ENCODE measurements around the gene PTGIS.
A peak's percentile ranks its signal among the peaks of the same experiment; 100 is the strongest.

Gene PTGIS

DNA sequence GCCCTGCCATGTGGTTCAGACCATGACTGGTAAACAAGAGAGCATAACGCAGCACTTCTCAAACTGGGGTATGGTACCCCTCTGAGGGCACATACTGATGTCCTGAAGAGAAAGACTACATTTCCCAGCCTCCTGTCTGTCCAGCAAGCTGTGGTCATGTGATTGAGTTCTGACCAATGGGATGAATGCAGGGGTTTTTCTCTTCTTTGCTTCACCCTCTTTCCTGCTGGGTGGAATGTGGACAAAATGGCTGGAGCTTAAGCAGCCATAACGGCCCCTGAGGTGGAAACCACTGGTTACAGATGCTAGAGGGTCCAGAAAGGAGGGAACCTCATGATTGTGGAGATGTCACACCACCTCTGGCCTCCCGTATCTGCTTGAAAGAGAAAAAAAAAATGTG is 66.0 kb downstream of the PTGIS start:
- DNase-seq (ENCODE audit: low read depth in 4 of 4, low spot score in 1 of 4) = no peak

DNA sequence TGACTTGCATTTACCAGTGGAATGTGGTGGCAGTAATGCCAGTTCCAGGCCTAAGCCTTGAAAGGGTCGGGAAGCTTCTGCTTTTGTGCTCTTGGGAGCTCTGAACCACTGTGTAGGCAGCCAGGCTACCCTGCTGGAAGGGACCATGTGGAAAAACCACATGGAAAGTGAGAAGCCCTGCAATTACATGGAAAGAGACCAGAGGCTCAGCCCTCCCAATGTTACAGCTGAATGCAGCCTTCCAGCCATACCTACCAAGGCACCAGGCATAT is 70.6 kb downstream of the PTGIS start:
- no peak for DNase-seq (ENCODE audit: low read depth in 4 of 4, low spot score in 1 of 4)

DNA sequence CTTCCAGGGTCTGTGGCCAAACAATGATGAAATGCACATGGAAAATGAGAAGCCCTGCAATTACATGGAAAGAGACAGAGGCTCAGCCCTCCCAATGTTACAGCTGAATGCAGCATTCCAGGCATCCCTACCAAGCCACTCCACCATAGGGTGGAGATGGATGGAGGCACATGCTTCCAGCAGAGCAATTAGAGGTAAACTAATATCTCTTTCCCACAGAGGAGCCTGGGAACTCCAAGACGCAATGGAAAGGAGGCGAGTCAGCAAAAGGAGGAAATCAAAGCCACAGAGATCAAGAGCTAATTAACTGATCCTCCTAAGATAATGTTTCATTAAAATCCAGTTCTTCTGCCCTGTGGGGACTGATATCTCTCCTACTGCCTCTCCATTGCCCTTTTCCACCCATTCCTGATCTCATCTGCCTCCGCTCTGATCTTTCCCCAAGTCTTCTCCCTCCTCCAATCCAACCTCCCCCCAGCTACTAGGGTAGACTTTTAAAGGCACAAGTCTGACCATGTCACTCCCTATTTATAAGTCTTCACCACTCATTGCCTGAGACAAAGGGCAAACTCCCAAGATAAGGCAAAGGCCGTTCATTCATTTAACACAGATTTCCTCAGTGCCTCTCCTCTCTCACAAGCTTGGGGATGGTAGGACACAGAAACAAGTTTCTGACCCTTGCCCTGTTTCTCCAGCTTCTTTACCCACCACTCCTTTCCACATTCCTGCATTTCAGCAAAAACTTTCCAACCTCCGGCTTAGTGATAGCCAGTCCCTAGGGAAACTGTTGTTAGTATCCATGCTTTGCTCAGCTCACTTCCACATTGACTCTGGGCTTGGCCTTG is 71.2 kb downstream of the PTGIS start:
- no peak for DNase-seq (ENCODE audit: low read depth in 4 of 4, low spot score in 1 of 4)

DNA sequence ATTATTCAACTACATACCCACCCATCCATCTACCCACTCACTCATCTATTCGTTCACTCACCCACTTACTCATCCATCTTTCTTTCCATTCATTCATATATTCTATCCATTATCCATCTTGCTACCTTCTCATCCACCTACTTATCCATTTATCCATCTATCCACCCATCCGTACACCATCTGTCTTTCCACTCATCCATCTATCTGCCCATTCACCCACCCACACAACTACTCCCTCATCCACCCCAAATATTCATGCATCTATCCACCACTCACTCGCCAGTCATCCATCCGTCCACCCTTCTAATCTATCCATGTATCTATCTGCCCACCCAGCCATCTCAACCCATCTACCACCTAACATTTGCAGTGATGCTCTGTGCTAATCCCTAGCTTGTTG is 71.9 kb downstream of the PTGIS start:
- DNase-seq (ENCODE audit: low read depth in 4 of 4, low spot score in 1 of 4) = no peak

DNA sequence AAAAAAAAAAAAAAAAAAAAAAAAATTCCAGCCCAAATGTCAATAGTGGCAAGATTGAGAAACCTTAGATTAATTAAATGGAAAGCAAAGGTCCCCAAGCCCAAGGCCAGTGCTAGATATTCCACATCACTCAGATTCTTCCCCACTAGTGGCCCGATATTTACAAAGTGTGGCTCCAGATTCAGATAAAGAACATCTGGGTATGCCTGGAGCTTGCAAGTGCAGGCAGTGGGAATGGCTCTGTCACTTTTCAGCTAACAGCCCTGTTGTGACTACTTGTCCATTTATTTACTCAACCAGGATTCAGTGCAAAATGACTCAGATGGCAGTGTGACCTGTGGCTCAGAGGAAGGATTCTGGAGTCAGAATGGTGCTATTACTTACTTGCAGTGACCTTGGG is 77.2 kb downstream of the PTGIS start:
- DNase-seq (ENCODE audit: low read depth in 4 of 4, low spot score in 1 of 4) = no peak

DNA sequence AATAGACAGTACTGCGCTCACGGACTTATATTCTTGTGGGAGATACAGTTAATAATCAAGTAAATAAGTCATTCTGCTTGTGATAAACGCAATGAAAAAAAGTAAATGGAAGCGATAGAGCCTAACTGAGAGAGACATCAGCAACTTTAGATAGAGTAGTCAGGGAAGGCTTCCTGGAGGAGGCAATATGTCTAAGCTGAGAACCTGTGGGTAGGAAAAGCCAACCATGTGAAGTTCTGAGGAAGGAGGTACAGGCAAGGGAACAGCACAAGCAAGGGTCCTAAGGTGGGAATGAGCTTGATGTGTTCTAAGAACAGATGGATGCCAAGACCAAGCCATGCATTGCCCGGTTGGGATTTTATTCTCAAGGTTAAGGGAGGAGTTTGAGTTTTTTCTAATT is 78.2 kb downstream of the PTGIS start:
- no peak for DNase-seq (ENCODE audit: low read depth in 4 of 4, low spot score in 1 of 4)

DNA sequence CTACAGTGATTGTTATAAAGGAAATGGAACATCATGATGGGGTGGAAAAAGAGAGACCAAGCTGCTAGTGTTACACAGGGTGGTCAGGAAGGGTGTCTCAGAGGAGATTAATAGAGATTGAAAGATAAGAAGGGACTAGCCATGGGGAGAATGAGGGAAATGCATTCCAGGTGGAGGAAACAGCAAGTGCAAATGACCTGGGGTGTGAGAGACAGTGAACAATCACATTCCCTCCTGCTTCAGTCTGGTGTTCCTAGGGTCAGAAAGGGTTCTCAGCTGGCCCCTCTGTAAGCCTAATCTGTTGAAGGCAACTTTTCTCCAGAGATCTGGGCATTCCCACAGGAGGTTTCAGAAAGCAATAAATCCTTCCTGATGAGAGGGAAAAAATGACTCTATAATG is 81.9 kb downstream of the PTGIS start:
- no peak for DNase-seq (ENCODE audit: low read depth in 4 of 4, low spot score in 1 of 4)

DNA sequence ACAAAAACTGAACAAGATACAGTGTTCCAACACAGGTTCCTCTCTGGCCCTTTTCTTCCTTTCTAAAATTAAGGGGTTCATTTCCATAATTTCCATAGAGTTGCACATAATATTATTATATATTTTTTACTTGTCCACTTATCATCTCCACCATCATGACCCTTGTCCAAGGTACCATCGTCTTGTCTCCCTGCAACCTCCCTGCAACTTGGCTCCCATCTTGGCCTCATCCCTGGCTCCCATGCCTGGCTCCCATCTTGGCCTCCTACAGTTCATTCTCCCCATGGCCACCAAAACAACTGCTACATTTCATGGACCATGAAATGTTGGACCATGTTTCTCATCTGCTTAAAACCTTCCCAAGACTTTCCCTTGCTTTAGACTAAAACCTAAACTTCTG is 82.4 kb downstream of the PTGIS start:
- DNase-seq (ENCODE audit: low read depth in 4 of 4, low spot score in 1 of 4) = no peak

DNA sequence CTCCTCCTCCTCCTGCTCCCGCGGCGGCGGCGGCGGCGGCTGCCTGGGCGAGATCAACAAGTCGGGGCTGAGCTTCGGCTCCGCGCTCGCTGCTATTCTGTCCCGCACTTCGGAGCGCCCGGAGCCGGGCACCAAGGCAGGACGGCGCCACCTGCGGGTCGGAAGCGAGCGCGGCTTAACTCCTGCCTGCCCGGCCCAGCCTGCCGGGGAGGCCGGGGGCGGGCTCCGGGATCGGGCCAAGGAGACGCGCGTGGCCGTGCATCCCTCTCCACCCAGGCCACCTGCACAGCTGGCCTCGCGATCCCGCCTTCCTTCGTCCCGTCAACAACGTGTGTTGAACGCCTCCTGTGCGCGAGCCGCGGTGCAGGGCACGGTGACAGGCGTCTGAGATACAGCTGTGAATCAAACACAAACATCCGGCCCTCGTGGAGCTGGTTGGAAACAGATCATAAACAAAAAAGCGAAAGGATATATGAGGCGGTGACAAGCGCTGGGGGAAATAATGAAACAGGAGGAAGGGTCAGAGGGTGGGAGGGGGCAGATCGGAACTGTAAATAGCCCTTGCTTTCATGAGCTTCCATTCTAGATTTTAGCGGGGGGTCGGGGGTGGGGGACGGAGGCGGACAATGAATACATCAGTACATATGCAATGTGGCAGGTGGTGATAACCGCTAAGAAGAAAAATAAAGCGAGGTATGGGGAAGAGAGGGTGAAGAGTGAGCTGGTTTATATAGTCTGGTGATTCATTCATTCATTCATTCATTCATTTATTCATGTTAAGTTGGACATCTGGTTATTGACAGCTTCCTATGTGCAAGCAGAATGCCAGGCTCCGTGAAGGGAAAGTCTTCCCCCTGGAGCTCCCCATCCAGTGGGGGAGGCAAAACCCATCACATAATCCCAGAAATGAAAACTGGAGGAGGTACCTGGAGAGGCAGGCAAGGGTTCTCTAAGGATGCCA is 83.5 kb downstream of the PTGIS start:
- peak; percentile 25 to 61 (median 44) for DNase-seq (ENCODE audit: low read depth in 4 of 4, low spot score in 1 of 4)

DNA sequence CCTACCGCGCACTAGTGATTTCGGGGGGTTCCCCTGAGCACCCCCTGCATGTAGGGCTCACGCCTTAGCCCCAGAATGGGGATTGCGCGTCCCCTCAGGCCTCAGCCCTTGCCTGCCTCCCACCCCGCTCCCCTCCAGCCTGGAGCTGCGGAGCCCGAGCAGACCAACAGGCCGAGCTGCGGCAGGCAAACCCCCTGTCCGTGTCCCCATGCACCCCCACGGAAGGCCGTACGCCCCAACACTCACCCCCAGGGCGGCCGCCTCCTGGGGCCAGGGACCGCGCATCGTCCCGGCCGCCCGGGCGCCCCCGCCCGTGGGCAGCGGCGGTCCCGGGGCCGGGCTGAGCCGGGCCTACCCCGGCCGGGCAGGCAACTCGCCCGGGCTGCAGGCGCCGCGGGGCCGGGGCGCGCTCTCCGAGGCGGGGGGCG is 84.2 kb downstream of the PTGIS start:
- DNase-seq (ENCODE audit: low read depth in 4 of 4, low spot score in 1 of 4) = no peak

DNA sequence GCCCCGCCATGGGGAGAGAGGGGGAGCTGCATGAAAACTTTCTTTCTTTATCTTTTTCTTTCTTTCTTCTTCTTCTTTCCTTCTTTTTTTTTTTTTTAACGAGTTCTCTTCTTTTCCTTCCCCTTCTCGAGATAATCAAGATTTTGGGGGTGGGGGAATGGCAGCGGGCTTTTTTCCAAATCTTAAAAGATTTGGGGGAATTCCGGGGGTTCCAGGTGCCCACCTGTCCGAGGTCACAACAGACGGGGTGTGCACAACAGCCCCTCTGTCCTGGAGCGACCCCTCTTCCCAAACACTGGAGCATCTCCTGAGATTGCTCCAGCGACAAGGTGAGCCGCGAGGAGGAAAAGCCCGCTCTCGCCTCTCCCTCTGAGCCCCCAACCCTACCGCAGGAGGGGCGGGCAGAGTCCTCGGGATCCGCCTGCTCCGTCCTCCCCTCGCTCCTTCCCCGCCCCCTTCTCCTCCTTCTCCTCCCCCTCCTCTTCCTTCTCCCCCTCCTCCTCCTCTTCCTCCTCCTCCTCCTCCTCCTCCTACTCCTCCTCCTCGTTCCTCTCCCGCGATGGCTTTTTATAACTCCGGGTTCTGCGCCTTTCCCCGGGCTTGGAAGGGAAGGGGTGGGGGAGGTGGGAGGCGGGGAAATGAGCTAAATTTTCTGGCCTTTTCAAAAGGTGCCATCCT is 84.8 kb downstream of the PTGIS start:
- DNase-seq (ENCODE audit: low read depth in 4 of 4, low spot score in 1 of 4) = no peak

DNA sequence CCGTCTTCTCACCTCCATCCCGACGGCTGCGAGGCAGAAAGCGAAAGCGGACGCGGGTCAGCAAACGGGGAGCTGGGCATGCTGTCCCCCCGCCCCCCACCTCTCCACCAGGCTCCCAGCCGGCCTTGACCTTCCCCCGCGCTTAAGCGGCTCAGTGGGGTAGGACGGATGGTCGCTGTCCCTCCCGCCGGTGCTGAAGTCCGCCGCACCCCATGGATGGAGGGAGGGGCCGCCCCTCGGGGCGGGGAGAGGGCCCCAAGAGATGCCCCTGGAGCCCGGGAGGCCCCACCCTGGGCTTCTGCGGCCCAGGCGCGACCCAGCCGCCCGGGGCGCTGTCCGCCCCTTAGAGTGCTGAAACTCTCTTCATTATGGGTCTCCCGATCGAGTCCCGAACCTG is 85.3 kb downstream of the PTGIS start, which contains the start of gene KCNB1:
KCNB1 (minus strand) TSS at position 48 of the 397 bp plus-strand sequence. CDS start 188 bp downstream, outside the sequence.
- DNase-seq (ENCODE audit: low read depth in 4 of 4, low spot score in 1 of 4) = peak in 3 of 4 experiments; percentile 5 to 14 (median 14)

DNA sequence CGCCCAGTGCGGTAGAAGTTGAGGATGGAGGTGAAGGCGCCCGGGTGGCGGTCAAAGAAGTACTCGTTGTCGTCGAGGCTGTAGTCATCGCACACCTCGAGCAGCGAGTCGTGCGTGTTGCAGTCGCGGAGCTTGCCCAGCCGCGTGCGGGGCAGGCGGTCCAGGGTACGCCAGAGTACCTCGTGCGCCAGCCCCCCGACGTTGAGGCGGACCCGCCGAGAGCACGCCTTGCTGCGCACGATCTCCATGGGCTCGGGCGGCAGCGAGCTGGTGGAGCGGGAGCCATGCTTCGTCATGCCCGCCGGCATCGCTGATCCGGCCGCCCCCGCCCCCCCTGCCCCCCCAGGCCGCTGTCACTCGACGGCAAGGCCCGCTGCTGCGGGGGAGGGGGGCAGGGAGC is 85.8 kb downstream of the PTGIS start:
- DNase-seq (ENCODE audit: low read depth in 4 of 4, low spot score in 1 of 4) = no peak

DNA sequence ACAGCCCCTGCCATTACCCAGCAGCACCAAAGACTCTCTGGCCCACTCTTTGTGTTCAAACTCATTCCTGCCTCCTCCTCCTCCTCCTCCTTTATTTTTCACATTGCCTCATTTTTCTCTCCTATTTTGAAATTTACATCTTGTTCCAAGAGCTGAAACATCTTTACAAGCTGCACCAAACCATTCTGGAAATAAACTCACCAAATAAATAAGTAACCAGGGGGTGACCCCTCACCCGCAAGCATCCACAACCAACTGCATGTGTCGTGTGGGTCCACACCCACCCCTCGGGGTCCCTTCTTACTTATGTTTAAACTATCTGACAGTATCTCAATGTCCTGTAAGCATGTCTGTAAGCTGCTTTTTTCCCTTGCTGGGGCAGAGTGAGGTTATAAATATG is 86.8 kb downstream of the PTGIS start:
- DNase-seq (ENCODE audit: low read depth in 4 of 4, low spot score in 1 of 4) = no peak

DNA sequence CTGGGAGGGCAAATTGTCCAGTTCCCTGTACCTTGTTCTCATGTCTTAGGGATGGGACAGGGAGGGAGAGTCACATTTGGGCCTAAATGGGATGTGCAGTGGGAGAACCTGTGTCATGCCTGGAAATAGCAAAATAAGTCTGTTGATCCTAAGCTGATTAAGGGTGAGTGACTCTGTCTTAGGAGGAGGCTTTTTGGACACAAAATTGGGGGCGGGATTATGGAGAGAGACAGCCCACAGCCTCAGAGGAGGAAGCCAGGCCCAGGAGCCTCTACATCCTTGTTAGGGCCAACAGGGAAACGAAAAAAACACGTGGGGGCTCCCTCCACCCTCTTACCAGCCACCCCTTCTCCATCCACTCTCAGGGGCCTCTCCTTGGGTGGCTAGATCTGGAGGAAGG is 87.7 kb downstream of the PTGIS start:
- no peak for DNase-seq (ENCODE audit: low read depth in 4 of 4, low spot score in 1 of 4)

DNA sequence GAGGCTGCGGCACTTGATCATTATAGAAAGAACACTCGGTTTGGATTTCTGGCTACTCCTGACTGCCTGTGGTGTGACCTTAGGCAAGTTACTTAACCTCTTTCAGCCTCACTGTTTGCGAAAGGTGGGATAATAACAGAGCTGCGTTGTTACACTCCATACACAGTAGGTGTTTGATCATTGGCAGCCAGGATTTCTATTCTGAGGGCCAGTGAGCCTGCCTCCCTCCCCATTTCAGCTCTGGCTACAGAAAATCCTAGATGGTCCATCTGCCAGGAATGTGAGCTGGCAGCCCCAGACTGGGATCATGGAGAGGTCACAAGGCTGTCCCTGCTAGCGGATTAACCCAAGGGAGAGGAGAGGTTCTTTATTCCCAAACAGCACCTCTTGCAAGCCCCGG is 88.2 kb downstream of the PTGIS start:
- DNase-seq (ENCODE audit: low read depth in 4 of 4, low spot score in 1 of 4) = no peak

DNA sequence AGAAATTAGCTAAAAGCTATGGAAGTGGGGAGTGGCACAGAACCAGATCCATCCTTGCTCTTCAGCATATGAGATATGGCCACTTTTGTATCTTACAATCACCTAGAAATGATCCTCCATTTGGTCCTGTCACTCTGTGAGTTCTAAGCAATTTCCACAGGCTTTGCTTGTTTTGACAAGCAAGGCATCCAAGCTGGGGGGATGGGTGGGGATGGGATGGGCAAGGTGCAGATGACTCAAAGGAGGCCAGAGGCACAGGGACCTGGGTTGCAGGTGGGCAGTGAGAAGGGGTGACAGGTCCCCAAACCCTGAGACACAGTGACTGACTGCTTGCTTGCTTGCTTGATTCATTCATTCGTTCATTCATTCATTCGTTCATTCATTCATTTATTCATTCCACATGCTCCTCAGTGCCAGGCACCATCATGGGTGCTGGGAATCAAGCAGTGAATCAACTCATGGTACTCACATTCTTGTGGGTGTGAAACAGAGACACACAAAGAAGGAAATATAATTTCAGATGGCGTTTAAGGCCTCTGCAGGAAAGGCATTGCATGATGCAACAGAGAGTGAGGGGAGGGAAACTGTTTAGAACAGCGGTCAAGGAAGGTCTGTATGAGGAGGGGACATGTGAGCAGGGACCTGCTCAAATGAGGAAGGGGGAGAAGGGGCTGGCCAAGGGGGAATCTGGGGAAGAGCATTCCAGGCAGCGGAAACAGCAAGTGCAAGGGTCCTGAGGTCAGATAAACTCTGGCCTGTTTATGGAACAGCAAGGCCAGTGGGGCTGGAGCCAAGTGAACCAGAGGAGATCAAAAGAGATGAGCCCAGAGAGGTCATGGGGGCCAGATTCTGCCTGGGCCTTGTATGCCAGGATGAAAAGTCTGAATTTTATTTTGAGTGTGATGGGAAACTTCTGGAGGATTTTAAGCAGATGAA is 88.9 kb downstream of the PTGIS start:
- no peak for DNase-seq (ENCODE audit: low read depth in 4 of 4, low spot score in 1 of 4)

DNA sequence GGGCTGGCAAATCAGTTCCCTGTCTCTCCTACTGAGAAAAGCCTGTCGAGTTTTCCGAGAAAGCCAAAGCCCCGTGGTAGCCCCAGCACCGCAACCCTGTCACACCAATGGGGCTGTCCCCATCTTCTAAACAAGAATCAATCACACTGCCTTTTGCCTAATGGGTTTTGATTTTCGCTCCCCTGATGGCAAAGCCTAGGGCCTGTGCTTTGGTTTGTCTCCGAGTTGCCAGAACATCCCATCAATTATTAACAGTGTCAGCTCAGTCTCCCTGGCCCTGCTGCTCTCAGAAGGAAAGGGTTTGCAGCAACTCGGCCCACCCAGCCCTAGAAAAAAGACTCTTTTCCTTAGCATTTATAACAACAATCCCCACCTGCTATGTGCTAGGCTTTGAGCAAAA is 89.7 kb downstream of the PTGIS start:
- no peak for DNase-seq (ENCODE audit: low read depth in 4 of 4, low spot score in 1 of 4)

DNA sequence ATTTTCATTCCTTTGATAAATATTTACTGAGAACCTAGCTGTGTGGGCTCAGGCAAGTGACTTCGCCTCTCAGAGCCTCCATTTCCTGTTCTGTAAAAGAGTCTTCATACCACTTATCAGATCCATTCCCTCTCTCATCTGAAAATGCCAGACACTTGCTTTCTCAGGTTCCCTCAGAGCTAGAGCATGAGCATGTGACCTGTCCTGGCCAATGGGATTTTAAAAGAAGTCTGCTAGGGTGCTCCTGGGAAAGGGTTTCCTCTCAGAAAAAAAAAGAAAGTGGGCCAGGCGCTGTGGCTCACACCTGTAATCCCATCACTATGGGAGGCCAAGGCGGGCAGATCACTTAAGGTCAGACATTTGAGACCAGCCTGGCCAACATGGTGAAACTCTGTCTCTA is 90.7 kb downstream of the PTGIS start:
- DNase-seq (ENCODE audit: low read depth in 4 of 4, low spot score in 1 of 4) = no peak

DNA sequence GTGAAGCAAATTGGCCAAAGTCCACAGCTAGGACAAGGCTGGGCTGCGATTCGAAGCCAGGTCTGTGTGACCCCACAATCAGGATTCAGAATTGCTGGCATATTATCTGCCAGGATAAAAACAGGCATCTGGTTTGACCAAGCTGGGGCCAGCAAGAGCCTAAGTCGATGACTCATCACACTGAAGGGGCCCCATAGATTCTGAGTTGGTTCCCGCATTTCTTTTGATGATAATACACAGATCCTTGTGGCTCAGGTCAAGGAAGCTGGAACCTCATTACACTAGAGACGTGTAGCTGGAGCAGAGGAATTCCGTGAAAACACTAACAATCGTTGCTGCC is 92.0 kb downstream of the PTGIS start:
- DNase-seq (ENCODE audit: low read depth in 4 of 4, low spot score in 1 of 4) = no peak
